ENCODE data around the gene SPEM3. TPM values are rescaled to one million over a fixed set of nuclear protein-coding genes. Genes with fewer than 3 reads are reported as not detected.

The SPEM3 gene
- total and polyA plus RNA-seq, 4 donors, result not detected

GRCh38 chr17:7394452-7395191 lies 34.0 kb upstream of the SPEM3 start, which contains the start of gene PLSCR3:
Gene PLSCR3 (minus strand): TSS chr17:7394525. CDS start chr17:7394110, 415 bp downstream.
- Histone ChIP-seq H3K27ac (ENCODE audit: low read depth in 1 of 2, low read length in 2 of 2) (peak within 1 kb of the TSS; percentile 74 to 94), H3K36me3 (ENCODE audit: control insufficient read depth in 4 of 4, insufficient read depth in 3 of 4, low read depth in 1 of 4, low read length in 3 of 4) (peaks cover 0 to 6% (median 0%) of the 10 kb centered on the region in 4 donors), H3K9me3 (ENCODE audit: control insufficient read depth in 4 of 4, low read length in 3 of 4) (no peaks in the 10 kb centered on the region), H3K4me3 (ENCODE audit: low read depth in 1 of 3, low read length in 3 of 3) (peak within 1 kb of the TSS; percentile 69 to 85 (median 73)), H3K4me1 (ENCODE audit: control insufficient read depth in 4 of 4, insufficient read depth in 4 of 4, low read length in 3 of 4) (peaks cover 0 to 15% (median 8%) of the 10 kb centered on the region in 4 donors), H3K9ac (ENCODE audit: low read depth in 1 of 2, low read length in 2 of 2) (peak within 1 kb of the TSS; percentile 79 to 88), H3K27me3 (ENCODE audit: control insufficient read depth in 4 of 4, insufficient read depth in 4 of 4, low read length in 3 of 4) (no peaks in the 10 kb centered on the region)
- TF ChIP-seq, protein P1, sequence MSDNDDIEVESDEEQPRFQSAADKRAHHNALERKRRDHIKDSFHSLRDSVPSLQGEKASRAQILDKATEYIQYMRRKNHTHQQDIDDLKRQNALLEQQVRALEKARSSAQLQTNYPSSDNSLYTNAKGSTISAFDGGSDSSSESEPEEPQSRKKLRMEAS (IDR thresholded peaks at IDR 0.05), result no peak
- TF ChIP-seq FOXA2 (IDR thresholded peaks at IDR 0.05) (no peak), SP1 (IDR thresholded peaks at IDR 0.05) (no peak), FOXA1 (IDR thresholded peaks at IDR 0.05) (no peak), GABPA (IDR thresholded peaks at IDR 0.05 in 1 of 2, conservative IDR thresholded peaks at IDR 0.05 in 1 of 2) (peak in 1 of 2 donors; percentile 40), NR2F2 (IDR thresholded peaks at IDR 0.05) (no peak), ATF3 (IDR thresholded peaks at IDR 0.05) (no peak), RXRA (IDR thresholded peaks at IDR 0.05) (no peak), RAD21 (IDR thresholded peaks at IDR 0.05) (no peak), TAF1 (conservative IDR thresholded peaks at IDR 0.05) (no peak), JUND (IDR thresholded peaks at IDR 0.05) (no peak), CTCF (IDR thresholded peaks at IDR 0.05; ENCODE audit: low read depth, low read length, missing input control) (no peak), HNF4A (conservative IDR thresholded peaks at IDR 0.05) (no peak), EGR1 (IDR thresholded peaks at IDR 0.05; ENCODE audit: low read depth in 2 of 2) (no peak), YY1 (IDR thresholded peaks at IDR 0.05) (peak; percentile 39), ZBTB33 (IDR thresholded peaks at IDR 0.05) (no peak), HNF4G (IDR thresholded peaks at IDR 0.05) (no peak)
- TF ChIP-seq, protein P2, sequence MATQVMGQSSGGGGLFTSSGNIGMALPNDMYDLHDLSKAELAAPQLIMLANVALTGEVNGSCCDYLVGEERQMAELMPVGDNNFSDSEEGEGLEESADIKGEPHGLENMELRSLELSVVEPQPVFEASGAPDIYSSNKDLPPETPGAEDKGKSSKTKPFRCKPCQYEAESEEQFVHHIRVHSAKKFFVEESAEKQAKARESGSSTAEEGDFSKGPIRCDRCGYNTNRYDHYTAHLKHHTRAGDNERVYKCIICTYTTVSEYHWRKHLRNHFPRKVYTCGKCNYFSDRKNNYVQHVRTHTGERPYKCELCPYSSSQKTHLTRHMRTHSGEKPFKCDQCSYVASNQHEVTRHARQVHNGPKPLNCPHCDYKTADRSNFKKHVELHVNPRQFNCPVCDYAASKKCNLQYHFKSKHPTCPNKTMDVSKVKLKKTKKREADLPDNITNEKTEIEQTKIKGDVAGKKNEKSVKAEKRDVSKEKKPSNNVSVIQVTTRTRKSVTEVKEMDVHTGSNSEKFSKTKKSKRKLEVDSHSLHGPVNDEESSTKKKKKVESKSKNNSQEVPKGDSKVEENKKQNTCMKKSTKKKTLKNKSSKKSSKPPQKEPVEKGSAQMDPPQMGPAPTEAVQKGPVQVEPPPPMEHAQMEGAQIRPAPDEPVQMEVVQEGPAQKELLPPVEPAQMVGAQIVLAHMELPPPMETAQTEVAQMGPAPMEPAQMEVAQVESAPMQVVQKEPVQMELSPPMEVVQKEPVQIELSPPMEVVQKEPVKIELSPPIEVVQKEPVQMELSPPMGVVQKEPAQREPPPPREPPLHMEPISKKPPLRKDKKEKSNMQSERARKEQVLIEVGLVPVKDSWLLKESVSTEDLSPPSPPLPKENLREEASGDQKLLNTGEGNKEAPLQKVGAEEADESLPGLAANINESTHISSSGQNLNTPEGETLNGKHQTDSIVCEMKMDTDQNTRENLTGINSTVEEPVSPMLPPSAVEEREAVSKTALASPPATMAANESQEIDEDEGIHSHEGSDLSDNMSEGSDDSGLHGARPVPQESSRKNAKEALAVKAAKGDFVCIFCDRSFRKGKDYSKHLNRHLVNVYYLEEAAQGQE (IDR thresholded peaks at IDR 0.05), result peak; percentile 17
- WGBS, result under 1% methylated on average over 71 of the region's 71 CpGs
- peak; percentile 88 for DNase-seq (ENCODE audit: low spot score)
